ENCODE results near the gene PALM3. TPM values are rescaled to one million over a fixed set of nuclear protein-coding genes. Genes with fewer than 3 reads are reported as not detected.
A peak's percentile ranks its signal among the peaks of the same experiment; 100 is the strongest.

Gene PALM3, protein sequence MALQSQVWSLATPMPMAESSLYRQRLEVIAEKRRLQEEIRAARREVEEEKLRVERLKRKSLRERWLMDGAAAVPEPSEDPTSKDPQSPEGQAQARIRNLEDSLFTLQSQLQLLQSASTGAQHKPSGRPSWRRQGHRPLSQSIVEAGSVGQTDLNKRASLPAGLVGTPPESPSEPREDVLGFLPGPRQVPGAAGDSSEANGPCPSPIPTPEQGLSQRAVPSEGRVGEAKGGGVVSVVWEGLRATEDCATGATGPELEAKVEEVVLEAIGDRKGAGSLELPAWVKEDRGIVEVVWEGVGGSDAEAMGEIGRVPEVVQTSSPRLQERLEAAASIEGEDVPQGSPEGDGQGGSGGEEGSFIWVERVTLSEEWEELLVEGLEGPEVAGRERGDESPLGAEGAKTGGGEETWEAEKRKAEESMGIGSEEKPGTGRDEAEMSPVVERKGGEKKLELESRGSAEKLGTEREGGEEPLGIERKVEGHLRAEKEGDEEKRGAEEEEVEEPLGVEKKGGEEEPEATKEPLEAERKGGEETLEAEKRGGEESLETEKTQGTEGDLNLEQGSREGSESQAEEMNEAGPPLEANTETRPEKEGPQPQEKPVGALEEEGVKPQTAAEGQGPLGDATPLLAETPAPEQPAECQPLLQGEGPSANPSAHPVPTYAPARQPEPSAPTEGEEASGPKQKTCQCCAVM
- total RNA-seq (2014; rRNA removed; shearing (Covaris generic)): 40.2 and 45.8 TPM in 2 replicates
- 16.6 and 19.6 TPM in 2 replicates for polyA plus RNA-seq (2016; fragmentation: Nextera tagmentation; extraction: Ambion mirVana)
- long read RNA-seq, partial matches to known transcripts: 0 of 2 reads
- long read RNA-seq, other reads (novel, unspliced or antisense): 1 of 2 reads

DNA sequence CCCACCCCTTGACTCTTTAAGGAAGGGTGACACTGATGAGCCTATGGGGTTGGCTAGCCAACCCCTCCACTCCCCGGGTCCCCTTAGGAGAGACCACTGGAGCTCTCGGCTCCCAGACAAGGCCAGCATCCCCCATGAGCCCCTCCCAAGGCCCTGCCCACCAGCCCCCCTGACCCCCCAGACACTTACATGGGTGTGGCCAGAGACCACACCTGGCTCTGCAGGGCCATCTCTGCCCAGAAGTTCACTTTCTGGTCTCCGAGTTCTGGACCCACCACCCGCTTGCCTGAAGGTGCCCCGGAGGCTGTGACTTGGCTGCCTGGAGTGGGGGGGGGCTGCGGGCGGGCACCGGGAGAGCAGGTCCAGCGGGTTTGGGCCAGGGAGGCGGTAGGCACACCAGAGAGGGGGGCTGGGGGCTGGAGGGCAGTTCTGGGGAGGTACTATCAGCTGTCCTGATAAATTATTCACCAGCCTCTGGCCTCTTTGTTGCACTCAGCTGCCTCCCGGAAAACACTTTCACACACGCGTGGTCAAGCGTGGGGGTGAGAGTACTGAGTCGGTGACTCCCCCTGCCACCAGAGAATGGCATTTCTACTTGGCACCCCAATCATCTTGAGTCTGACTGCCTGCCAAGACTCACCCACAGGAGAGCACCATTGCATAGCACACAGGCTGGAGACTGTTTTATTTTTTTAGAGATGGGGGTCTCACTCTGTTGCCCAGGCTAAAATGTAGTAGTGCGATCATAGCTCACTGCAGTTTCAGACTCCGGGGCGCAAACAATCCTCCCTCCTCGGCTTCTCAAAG, at the start of gene PALM3:
Gene PALM3 (minus strand): TSS at position 326 of the 807 bp plus-strand sequence. CDS start 96 bp downstream, at position 230.
- Mint-ChIP-seq H3K4me1 (peaks cover 11% of the 10 kb centered on the region), H3K27ac (no peak within 1 kb of the TSS)
- no peak for DNase-seq (ENCODE audit: low spot score)
- TF ChIP-seq CREB1 (CRISPR knock-in tag; IDR thresholded peaks at IDR 0.05; ENCODE audit: low read depth) (no peak), JUNB (IDR thresholded peaks at IDR 0.05; ENCODE audit: unreplicated experiment) (no peak), POLR2AphosphoS5 (IDR thresholded peaks at IDR 0.05; ENCODE audit: low read depth) (no peak), EZH2 (IDR thresholded peaks at IDR 0.05; ENCODE audit: low read depth, unreplicated experiment) (no peak), EZH2phosphoT487 (IDR thresholded peaks at IDR 0.05; ENCODE audit: unreplicated experiment) (no peak), NANOG (IDR thresholded peaks at IDR 0.05; ENCODE audit: borderline replicate concordance) (no peak)
- TF ChIP-seq, protein P1, sequence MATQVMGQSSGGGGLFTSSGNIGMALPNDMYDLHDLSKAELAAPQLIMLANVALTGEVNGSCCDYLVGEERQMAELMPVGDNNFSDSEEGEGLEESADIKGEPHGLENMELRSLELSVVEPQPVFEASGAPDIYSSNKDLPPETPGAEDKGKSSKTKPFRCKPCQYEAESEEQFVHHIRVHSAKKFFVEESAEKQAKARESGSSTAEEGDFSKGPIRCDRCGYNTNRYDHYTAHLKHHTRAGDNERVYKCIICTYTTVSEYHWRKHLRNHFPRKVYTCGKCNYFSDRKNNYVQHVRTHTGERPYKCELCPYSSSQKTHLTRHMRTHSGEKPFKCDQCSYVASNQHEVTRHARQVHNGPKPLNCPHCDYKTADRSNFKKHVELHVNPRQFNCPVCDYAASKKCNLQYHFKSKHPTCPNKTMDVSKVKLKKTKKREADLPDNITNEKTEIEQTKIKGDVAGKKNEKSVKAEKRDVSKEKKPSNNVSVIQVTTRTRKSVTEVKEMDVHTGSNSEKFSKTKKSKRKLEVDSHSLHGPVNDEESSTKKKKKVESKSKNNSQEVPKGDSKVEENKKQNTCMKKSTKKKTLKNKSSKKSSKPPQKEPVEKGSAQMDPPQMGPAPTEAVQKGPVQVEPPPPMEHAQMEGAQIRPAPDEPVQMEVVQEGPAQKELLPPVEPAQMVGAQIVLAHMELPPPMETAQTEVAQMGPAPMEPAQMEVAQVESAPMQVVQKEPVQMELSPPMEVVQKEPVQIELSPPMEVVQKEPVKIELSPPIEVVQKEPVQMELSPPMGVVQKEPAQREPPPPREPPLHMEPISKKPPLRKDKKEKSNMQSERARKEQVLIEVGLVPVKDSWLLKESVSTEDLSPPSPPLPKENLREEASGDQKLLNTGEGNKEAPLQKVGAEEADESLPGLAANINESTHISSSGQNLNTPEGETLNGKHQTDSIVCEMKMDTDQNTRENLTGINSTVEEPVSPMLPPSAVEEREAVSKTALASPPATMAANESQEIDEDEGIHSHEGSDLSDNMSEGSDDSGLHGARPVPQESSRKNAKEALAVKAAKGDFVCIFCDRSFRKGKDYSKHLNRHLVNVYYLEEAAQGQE (IDR thresholded peaks at IDR 0.05; ENCODE audit: unreplicated experiment): no peak
- TF ChIP-seq, protein P2, sequence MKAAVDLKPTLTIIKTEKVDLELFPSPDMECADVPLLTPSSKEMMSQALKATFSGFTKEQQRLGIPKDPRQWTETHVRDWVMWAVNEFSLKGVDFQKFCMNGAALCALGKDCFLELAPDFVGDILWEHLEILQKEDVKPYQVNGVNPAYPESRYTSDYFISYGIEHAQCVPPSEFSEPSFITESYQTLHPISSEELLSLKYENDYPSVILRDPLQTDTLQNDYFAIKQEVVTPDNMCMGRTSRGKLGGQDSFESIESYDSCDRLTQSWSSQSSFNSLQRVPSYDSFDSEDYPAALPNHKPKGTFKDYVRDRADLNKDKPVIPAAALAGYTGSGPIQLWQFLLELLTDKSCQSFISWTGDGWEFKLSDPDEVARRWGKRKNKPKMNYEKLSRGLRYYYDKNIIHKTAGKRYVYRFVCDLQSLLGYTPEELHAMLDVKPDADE (IDR thresholded peaks at IDR 0.05): no peak
- TF ChIP-seq, protein P3, sequence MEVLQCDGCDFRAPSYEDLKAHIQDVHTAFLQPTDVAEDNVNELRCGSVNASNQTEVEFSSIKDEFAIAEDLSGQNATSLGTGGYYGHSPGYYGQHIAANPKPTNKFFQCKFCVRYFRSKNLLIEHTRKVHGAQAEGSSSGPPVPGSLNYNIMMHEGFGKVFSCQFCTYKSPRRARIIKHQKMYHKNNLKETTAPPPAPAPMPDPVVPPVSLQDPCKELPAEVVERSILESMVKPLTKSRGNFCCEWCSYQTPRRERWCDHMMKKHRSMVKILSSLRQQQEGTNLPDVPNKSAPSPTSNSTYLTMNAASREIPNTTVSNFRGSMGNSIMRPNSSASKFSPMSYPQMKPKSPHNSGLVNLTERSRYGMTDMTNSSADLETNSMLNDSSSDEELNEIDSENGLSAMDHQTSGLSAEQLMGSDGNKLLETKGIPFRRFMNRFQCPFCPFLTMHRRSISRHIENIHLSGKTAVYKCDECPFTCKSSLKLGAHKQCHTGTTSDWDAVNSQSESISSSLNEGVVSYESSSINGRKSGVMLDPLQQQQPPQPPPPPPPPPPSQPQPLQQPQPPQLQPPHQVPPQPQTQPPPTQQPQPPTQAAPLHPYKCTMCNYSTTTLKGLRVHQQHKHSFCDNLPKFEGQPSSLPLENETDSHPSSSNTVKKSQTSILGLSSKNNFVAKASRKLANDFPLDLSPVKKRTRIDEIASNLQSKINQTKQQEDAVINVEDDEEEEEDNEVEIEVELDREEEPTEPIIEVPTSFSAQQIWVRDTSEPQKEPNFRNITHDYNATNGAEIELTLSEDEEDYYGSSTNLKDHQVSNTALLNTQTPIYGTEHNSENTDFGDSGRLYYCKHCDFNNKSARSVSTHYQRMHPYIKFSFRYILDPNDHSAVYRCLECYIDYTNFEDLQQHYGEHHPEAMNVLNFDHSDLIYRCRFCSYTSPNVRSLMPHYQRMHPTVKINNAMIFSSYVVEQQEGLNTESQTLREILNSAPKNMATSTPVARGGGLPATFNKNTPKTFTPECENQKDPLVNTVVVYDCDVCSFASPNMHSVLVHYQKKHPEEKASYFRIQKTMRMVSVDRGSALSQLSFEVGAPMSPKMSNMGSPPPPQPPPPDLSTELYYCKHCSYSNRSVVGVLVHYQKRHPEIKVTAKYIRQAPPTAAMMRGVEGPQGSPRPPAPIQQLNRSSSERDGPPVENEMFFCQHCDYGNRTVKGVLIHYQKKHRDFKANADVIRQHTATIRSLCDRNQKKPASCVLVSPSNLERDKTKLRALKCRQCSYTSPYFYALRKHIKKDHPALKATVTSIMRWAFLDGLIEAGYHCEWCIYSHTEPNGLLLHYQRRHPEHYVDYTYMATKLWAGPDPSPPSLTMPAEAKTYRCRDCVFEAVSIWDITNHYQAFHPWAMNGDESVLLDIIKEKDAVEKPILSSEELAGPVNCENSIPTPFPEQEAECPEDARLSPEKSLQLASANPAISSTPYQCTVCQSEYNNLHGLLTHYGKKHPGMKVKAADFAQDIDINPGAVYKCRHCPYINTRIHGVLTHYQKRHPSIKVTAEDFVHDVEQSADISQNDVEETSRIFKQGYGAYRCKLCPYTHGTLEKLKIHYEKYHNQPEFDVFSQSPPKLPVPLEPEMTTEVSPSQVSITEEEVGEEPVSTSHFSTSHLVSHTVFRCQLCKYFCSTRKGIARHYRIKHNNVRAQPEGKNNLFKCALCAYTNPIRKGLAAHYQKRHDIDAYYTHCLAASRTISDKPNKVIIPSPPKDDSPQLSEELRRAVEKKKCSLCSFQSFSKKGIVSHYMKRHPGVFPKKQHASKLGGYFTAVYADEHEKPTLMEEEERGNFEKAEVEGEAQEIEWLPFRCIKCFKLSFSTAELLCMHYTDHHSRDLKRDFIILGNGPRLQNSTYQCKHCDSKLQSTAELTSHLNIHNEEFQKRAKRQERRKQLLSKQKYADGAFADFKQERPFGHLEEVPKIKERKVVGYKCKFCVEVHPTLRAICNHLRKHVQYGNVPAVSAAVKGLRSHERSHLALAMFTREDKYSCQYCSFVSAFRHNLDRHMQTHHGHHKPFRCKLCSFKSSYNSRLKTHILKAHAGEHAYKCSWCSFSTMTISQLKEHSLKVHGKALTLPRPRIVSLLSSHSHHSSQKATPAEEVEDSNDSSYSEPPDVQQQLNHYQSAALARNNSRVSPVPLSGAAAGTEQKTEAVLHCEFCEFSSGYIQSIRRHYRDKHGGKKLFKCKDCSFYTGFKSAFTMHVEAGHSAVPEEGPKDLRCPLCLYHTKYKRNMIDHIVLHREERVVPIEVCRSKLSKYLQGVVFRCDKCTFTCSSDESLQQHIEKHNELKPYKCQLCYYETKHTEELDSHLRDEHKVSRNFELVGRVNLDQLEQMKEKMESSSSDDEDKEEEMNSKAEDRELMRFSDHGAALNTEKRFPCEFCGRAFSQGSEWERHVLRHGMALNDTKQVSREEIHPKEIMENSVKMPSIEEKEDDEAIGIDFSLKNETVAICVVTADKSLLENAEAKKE (CRISPR knock-in tag; IDR thresholded peaks at IDR 0.05): no peak
- TF ChIP-seq, protein P4, sequence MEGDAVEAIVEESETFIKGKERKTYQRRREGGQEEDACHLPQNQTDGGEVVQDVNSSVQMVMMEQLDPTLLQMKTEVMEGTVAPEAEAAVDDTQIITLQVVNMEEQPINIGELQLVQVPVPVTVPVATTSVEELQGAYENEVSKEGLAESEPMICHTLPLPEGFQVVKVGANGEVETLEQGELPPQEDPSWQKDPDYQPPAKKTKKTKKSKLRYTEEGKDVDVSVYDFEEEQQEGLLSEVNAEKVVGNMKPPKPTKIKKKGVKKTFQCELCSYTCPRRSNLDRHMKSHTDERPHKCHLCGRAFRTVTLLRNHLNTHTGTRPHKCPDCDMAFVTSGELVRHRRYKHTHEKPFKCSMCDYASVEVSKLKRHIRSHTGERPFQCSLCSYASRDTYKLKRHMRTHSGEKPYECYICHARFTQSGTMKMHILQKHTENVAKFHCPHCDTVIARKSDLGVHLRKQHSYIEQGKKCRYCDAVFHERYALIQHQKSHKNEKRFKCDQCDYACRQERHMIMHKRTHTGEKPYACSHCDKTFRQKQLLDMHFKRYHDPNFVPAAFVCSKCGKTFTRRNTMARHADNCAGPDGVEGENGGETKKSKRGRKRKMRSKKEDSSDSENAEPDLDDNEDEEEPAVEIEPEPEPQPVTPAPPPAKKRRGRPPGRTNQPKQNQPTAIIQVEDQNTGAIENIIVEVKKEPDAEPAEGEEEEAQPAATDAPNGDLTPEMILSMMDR (conservative IDR thresholded peaks at IDR 0.05; ENCODE audit: low read depth in 2 of 2): no peak

More for the DNA sequence above, at the start of gene PALM3:
- H3K27me3 Mint-ChIP-seq (ENCODE audit: insufficient read depth, low read depth, poor library complexity): peaks cover 29% of the 10 kb centered on the region
- ATAC-seq: no peak
- Histone ChIP-seq H4K20me1 (replicated peaks; ENCODE audit: insufficient read depth) (no peaks in the 10 kb centered on the region), H3K27ac (ENCODE audit: low read depth) (no peak within 1 kb of the TSS), H3K4me1 (ENCODE audit: insufficient read depth) (peaks cover 8% of the 10 kb centered on the region; the same call in 1 of the 2 replicates), H3K9me2 (ENCODE audit: insufficient read depth) (no peaks in the 10 kb centered on the region), H2AFZ (peak within 1 kb of the TSS; percentile 66; the same call in 1 of the 2 replicates), H3K79me2 (replicated peaks; ENCODE audit: insufficient read depth) (no peaks in the 10 kb centered on the region), H3K27me3 (ENCODE audit: insufficient read depth) (peaks cover 25% of the 10 kb centered on the region), H3F3A (replicated peaks; ENCODE audit: low read depth) (0 out of 2 replicates have a peak, but pooled peaks cover 5% of the 10 kb centered on the region), H3K36me3 (ENCODE audit: insufficient read depth) (no peaks in the 10 kb centered on the region), H3K4me2 (no peak within 1 kb of the TSS), H3K4me3 (no peak within 1 kb of the TSS)
- H3K9me3 Mint-ChIP-seq: no peaks in the 10 kb centered on the region
- H3K36me3 Mint-ChIP-seq (ENCODE audit: low read depth): no peaks in the 10 kb centered on the region
- no peak within 1 kb of the TSS for H3K4me3 Mint-ChIP-seq

All from GM23338 (cell line).